Endothelial cell of hepatic sinusoid (primary cell): ENCODE measurements around the gene SLC35F1.
"Not testable (repeated sequence)": the region's sequence is repeated elsewhere in the genome, so short reads cannot be mapped to it uniquely, and the experiment has no call there.

Source experiments
- in situ Hi-C: cut with HindIII; loops from 2 replicates; pipeline ENCODE4 v1.10.0; 2017; ENCODE audit warnings: low sequenced_read_pairs

SLC35F1 gene

GRCh38 chr6:117906958-117907600, at the start of gene SLC35F1:
TSS of gene SLC35F1 (plus strand) at chr6:117907264.
- in situ Hi-C loops: no loop called here

DNA sequence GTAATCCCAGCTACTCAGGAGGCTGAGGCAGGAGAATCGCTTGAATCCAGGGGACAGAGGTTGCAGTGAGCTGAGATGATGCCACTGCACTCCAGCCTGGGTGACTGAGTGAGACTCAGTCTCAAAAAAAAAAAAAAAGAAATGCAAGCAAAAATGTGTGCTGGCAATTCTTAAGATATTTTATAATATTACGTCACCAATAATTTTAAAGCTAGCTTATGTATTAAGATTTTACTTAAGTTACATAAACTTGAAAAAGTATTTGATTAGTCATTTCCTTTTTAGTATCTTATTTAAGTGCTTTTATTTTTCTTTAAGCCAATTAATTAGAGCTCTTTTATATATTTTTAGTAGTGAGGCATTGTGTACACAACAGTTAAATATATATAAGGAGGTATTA, 48.5 kb upstream of the SLC35F1 start:
- in situ Hi-C loops: not testable (repeated sequence)

DNA sequence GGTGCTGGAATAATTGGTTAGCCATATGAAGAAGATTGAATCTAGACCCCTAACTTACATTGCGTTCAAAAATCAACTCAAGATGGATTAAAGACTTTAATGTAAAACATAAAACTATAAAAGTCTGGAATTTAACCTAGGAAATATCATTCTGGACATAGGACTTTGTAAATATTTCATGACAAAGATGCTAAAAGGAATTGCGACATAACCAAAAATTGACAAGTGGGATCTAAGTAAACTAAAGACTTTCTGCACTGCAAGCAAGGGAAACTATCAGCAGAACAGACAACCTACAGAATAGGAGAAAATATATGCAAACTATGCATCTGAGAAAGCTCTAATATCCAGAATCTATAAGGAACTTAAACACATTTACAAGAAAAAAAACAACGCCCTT, 45.5 kb upstream of the SLC35F1 start:
- in situ Hi-C loops: no loop called here

DNA sequence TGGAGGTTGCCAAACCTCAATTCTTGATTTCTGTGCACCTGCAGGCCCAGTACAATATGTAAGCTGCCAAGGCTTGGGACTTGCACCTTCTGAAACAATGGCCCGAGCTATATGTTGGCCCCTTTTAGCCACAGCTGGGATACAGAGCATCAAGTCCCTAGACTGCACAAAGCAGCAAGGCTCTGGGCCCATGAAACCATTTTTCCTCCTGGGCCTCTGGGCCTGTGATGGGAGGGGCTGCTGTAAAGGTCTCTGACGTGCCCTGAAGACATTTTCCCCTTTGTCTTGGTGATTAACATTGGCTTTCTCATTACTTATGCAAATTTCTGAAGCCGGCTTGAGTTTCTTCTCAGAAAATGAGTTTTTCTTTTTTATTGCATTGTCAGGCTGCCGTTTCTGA, 40.5 kb upstream of the SLC35F1 start:
- in situ Hi-C loops: no loop called here

- in situ Hi-C loops: no loop called here
These were observed 36.4 kb upstream of the SLC35F1 start for GRCh38 chr6:117870486-117871242.

DNA sequence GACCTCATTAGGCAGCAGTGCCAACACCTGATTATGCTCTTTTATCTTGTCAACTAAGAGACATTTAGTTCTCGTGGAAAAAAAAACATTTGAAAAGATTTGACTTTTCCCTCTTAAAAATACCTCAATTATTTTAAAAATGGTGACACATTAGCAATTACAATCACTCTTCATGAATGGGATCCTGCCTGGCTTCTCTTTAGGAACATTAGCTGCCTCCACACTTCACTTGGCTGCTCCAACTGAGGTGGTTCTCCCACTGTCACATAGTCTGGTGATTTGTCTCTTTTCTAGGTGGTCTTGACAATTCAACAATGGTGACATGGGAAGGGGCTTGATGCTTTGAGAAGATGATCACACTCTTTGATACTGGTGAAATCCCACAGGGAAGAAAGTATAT, 26.2 kb upstream of the SLC35F1 start:
- in situ Hi-C loops: no loop called here

DNA sequence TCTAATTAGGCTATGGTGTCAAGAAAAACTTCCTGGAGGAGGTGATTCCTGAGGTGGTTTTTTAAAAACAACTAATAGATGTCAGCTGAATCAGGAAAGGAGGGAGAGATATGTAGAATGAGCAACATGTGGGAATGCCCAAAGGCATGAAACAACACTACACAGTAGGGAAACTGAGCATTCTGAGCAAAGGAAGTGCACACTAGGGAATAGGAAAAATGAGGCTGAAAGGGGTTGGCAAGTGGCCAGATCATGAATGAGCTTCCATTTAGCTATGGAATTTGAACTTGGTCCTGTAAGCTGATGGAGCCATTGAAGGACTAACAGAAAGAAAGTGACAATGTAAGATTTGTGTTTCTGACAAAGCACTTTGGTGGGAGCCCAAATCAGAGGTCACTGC, 16.9 kb upstream of the SLC35F1 start:
- in situ Hi-C loops: no loop called here

DNA sequence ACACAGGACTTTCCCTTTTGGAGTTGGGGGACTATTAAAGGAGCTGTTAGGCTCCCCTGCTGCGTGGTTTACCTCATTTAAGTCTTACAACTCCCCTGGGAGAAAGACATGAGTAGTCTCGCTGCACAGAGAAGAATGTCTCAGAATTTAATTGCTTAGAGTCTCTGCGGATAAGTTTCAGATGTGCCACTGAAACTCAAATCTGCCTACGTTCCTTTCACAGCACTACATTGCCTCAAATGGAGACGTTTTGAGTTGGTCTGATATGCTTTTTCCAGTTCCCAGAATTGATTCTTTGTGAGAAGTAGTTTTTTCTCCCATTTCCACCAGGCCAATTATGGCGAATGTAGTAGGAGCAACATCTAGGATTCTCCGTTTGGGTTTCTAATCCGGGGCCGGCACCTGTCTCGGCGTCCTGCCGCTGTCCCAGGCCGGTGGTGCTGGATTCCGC, 532 bp upstream of the SLC35F1 start:
- in situ Hi-C loops: no loop called here

GRCh38 chr6:117907601-117908245, 659 bp downstream of the SLC35F1 start:
- in situ Hi-C loops: no loop called here

DNA sequence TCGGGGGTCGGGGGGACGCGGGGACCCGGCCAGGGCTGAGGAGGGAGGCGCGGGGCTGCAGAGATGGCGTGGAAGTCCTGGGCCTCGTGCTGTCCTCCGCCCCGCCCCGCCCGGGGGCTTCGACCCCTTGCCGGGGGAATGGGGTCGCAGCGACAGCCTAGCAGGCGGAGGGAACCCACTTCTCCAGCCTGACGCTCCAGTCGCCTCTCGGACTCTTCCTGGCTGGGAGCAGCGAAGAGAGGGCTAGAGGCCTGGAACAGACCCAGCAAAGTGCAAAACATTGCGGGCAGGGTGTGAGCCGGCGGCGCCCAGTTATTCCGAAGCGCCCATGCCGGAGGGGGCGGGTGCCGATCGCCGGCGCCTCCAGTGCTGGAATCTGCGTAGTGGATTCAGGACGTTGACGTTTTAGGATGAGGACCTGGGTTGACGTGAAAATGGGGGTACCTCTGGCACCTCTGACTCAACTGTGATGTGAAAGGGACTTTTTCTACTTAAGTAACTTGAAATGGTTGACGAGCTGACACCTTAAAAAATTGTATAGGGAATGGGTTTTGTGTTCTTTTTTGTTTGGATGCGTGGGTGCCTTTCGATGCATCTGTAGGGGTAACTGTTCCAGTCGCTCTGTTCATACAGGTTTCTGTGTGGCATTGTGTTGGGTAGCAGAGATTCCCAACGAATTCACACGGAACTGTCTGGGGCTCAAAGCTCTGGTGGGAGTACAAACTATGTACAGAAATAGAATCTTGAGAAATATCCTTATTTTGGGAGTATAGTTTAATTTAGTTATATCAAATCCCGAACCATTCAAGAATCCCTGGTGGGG, 1.4 kb downstream of the SLC35F1 start:
- in situ Hi-C loops: no loop called here

GRCh38 chr6:117909638-117910037, 2.6 kb downstream of the SLC35F1 start:
- in situ Hi-C loops: no loop called here

GRCh38 chr6:117910549-117910948, 3.5 kb downstream of the SLC35F1 start:
- in situ Hi-C loops: no loop called here

DNA sequence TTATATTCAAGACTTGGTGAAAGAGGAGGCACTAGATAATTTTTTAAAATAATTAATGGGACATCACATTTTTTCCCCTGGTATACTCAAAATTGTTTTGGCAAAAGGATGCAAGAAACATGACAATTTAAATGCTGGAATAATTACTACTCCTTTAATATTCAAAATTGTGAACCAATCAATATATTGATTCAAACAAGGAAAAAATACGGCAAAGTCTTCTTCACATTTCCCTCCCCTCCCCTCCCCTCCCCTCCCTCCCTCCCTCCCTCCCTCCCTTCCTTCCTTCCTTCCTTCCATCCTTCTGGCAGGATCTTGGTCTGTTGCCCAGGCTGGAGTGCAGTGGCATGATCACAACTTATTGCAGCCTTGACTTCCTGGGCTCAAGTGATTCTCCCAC, 4.1 kb downstream of the SLC35F1 start:
- in situ Hi-C loops: no loop called here

DNA sequence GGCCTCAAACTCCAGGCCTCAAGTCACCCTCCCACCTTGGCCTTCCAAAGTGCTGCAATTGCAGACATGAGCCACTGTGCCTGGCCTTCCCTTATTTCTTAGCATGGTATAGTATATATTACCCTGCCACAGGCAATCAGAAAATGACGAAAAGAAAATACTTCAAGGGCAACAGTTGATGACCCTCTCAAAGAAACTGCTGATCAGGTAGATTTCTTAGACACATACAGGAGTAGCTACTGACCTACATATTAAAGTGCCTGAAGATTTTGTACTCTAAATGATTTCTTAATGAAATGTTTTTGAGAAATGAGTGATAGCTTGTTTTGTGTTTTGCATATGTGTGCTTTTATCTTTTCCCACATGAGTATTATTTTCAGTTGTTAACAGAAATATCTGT, 4.6 kb downstream of the SLC35F1 start:
- in situ Hi-C loops: no loop called here

- in situ Hi-C loops: no loop called here
These were observed 8.8 kb downstream of the SLC35F1 start for GRCh38 chr6:117915846-117916245.

- in situ Hi-C loops: no loop called here
These were observed 9.4 kb downstream of the SLC35F1 start for GRCh38 chr6:117916483-117916882.

DNA sequence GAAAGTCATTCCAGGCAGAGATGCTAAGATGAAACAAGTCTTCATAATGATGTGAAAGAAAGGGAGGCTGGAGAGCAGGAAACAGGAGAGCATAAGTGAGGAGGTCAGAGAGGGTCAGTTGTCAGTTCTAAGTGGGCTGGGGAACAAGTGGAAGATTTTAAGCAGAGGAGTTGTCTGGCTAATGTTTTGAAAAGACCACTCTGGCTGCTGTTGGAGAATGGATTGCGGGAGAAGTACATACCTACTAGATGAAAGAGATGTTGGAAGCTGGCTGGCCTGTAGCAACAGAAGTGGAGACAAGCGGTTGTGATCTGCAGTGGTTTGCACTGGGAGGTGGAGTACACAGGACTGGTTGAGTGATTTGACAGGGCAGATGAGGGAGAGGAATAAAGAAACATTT, 10.1 kb downstream of the SLC35F1 start:
- in situ Hi-C loops: no loop called here

GRCh38 chr6:117918454-117918853, 11.4 kb downstream of the SLC35F1 start:
- in situ Hi-C loops: no loop called here

GRCh38 chr6:117919275-117919674, 12.2 kb downstream of the SLC35F1 start:
- in situ Hi-C loops: no loop called here

GRCh38 chr6:117919775-117920729, 13.0 kb downstream of the SLC35F1 start:
- in situ Hi-C loops: no loop called here
